IPS DF 4.7 (cell line): ENCODE results near the gene TRABD2B.

Source experiments
- DNase-seq: peaks from one replicate; pipeline ENCODE4 v3.0.0-alpha.2; 2013; ENCODE audit warnings: low spot score; ENCODE audit errors: extremely low read depth

TRABD2B gene

DNA sequence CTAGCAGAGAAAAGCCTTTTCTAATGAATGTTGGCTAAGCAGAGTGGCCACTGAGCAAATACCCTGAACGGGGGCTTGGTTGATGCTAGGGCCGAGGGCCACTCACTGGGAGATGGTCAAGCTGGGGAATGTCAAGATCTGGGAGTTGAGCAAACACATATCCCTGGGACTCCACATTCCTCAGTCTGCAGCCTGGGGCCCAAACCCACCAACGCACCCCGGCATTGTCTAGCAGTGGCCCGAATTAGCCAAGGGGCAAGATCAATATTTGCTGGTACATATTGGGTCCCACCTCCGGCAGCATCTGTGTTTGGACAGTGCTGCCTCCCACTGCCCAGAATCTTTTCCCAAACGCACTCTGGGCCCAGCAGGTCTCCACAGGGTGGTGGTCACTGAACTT, 144.1 kb downstream of the TRABD2B start:
- DNase-seq: no peak

DNA sequence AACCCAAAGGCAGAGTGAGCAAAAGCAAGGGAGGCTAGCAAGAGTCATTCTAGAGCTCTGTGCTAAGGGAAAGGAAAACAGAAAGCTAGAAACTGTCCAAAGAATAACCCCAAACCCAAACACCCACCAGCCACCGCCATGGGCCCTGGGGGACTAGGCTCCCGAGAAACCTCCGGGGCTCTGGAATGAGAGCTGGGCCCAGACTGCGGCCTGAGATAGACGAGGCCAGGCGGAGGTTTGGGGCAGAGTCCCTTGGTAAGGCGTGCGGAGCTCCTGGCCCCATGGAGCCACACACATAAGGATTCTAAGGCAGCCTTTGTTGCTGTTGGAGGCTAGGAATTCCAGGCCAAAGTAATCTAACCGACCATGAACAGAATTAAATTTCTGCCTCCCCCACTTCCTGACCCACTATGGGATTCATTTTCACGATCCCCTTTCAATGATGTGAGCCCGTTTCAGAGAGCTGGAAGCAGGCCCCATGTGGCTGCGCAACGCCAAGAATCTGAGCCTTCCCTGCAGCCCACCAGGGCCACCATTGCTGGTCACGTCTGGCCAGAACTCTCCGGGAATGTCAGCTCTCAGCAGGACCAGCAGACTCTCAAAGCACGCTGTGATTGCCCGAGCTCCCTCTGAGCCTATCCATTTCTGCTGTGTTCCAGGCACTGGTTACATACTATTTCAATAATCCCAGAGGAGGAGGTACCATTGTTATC, 145.0 kb downstream of the TRABD2B start:
- no peak for DNase-seq

DNA sequence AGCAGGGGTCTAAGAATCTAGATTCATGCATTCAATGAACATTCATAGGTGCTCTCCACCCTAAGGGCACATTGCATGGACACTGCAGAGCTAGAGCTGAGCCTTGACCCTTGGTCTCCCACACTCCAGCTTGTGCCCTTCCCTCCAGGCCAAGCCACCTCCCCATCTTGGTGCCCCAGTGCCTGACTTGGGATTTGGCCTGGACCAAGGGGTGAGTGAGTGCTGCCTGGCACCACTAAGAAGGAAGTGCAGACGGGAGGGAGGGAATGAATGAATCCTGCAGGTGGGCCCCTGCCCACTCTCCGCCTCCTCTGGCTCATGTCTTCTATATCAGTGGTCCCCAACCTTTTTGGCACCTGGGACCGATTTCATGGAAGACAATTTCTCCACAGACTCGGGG, 146.7 kb downstream of the TRABD2B start:
- no peak for DNase-seq

DNA sequence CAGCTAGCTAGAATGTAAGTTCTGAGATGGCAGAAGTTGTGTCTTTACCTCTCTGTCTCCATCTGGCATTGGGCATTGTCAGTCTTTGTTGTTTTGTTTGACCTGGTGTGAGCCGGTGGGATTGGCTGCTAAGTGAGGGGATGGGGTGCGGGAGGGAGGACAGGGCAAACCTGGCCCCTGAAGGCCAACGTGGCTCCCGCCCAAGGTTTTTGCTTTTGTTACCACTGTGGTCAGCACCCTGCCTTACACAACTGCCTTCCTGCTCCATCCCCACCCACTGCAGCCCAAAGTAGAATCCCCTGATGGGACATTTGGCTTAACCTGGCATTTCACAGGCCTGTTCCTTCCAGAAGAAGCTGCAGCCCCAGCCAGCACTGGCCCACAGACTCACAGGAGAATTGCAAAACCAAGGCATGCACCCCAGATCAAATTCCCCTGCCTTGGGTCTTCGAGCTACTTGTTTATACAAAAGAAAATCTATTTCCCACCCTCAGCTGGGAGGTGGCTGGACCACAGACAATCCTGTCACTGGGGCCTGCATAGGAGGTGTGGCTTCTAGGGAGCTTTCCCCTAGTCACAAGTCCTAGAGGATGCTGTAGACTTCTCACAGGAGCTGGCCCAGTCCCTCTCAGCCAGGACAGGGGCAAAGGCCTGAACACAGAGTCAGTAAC, 147.5 kb downstream of the TRABD2B start:
- DNase-seq: no peak

DNA sequence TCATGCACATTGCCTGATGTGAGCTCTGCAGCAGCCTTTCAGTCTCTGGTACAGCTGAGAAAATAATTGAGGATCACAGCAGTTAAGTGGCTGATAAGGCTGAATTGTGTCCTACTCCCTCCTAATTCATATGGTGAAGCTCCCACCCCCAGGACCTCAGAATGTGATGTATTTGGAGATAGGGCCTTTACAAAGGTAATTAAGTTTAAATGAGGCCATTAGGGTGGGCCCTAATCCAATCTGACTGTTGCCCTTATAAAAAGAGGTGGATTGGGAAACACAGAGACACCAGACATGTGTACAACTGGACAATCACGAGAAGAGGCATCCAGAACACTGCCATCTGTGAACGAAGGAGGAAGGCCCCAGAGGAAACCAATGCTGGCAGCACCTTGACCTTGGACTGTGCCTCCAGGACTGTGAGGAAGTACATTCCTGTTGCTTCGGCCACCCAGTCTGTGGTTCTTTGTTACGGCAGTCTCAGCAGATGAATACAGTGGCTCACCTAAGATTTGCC, 148.1 kb downstream of the TRABD2B start:
- DNase-seq: no peak

DNA sequence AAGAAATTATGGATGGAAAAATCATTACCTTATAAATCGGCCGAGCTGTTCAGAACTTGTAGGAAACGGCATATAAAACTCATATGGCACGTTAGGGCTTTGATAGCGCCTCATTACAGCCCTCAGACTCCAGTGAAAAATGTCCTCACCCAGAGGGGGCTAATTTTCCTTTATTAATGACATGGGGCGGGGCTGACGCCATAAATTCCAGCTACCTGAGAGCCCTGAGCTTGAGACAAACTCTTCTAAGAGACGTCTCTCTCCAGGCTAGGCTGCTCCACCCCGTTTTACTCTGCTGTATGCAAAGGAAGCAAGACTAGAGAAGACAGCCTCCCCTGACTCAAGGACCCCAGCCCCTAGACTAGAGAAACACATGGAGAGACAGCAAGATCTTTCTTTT, 149.4 kb downstream of the TRABD2B start:
- no peak for DNase-seq

DNA sequence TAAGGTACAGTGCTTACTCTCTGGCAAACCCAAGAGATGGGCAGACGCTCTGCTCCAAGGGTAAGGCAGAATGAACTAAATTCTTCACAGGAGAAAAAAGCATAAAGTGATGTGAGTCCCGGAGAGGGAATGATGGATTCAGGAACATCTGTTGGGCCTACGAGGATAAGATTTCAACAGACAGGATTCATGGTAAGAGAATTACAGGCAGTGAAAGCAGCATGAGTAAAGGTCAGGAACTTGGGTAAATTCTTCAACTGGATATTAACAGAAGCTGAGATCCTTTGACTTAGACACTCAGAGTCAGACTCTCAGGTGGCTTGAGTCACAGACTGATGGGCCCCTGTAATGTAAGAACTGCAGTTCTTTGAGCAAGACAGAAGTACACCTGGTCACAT, 152.6 kb downstream of the TRABD2B start:
- no peak for DNase-seq

DNA sequence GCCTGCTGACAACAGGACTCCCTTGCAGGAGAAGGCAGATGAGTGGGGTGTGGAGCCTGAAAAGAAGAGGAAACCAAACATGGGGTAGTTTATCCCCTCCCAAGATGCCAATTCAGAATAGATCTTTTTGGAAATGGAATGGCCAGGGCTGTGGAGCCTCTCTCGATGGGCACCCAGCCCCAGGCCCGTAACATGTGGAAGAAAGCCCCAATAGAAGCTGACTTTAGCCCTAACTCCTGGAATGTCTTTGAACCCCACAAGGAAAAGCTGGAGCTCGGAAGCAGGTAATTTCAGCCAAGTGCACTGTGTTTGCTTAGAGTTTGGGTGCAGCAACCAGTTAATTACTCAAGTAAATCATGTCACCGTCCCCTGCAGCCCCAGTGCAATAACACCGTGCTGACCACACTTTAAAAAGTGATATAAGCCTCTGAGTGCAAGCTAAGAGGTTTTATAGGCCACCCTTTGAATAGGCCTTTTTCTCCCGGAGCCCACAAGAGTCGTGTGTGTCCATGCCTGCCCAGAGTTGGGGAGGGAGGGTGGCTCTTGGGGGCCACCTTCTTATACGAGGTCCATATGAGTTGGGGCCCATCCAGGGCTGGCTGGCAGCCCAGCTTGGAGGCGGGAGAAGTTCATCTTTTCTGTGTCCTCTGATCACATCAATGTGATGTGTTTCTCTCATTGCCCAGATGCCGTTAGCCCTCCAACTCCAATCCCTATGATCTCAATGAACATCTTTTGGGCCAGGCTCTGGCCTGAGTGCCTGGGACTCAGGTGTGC, 153.2 kb downstream of the TRABD2B start:
- DNase-seq: no peak

DNA sequence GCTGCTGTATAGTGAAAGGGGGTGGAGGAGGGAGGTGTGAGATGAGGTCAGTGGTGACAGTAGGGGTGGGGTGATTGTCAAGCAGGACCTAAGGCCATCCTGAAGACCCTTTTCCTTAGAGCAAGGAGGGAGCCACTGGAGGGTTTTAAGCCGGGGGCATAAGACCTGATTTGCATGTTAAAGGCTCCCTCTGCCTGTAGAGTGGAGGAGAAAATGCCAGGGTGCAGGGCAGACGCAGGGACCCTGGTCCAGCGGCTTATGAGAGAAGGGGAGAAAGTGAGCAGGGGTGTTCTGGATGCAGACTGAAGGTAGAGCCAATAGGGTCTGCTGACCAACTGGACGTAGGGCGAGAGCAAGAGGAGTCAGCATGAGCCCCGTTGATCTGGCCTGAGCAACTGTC, 154.1 kb downstream of the TRABD2B start:
- no peak for DNase-seq

DNA sequence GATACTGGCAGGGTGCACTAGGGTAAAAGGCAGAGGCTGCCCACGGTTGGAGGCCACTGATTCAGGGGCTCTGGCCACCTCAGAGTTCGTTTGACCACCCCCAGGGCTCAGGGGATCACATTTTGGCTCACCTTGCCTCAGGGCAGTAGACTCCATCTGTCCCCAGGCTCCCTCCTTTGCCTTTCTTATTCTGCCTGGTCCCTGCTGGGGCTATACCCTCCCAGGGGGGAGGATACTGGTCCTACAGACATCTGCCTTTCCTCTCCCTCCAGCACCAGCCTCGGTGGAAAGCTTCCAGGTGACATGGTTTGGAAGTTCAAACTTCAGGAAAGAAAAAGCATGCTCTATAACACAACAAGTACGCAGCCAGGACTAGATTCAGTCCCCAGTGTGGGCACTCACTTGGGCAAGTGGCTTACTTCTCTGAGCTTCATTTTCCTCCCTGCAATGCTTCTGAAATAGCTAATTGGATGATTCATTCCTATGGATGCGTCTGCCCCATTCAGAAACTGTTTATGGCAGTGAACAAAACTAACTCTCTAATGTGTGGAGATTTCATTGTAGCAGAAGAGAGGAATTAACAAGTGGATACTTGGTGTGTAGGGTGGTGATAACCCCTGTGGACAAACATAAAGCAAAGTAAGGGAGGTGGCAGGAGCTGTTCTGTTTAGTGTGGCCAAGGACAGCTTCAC, 154.8 kb downstream of the TRABD2B start:
- no peak for DNase-seq

DNA sequence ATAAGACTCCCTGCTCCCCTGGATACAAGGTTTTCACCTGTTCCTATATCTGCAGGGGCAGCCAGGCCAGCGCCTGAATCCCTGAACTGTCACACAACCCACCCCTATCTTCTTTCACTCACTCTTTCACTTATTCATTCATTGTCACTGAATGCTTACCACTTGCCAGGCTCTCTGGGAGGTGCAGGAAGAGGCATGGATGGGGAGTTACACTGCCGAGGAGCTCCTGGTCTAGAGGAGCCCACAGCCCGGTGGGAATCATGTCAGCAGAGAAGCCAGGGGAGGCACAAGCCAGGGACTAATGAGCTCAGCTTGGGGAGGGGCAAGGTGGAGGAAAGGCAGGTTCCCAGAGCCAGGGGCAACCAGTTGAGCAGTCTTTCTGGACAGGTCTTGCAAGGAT, 155.8 kb downstream of the TRABD2B start:
- DNase-seq: no peak

DNA sequence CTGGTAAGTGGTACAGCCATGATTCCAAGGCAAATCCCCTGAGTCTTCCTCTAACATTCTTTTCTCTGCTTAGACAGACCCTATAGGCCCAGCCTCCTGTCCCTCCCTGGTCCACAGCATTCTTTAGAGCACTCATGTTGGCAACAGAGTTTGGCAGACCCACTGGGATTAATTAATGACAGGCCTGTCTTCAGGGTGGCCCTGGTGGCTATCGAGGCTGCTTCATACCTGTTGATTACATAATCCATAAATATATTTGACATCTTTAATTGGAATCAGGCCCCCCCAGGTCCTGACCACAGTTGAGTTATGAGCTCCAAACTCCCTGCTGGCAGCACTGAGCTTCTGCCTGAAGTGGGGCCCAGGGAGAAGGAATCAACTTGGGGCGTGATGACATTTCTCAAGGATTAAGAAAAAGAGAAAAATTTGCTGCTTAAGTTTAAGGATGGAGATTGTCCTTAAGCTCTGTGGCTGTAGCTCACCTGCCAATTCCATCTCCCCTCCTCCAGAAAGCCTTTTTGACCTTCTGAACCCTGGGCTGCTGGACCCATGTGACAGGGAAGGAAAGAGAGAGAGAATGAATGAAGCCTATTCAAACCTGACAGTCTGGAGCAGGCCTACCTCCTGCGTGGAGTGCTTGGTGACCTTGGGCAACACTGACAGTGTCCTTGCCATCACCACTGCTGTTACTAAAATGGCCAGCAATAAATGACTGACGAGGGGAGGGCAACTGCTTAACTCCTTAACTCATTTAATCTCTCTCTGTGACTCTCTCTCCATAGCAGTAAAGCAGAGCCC, 156.6 kb downstream of the TRABD2B start:
- DNase-seq: no peak

DNA sequence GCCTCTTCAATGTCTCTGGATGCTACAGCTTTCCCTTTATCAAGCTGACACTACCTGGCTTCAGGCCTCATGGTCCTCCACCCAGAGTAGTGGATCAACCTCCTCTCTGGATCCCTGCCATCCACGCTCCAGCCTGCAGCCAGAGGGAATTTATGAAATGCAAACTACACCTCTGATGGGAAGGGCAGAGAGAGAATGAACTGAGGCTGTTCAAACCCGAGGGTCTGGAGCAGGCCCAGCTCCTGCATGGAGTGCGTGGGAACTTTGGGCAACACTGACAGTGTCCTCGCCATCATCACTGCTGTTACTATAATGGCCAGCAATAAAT, 157.8 kb downstream of the TRABD2B start:
- no peak for DNase-seq

DNA sequence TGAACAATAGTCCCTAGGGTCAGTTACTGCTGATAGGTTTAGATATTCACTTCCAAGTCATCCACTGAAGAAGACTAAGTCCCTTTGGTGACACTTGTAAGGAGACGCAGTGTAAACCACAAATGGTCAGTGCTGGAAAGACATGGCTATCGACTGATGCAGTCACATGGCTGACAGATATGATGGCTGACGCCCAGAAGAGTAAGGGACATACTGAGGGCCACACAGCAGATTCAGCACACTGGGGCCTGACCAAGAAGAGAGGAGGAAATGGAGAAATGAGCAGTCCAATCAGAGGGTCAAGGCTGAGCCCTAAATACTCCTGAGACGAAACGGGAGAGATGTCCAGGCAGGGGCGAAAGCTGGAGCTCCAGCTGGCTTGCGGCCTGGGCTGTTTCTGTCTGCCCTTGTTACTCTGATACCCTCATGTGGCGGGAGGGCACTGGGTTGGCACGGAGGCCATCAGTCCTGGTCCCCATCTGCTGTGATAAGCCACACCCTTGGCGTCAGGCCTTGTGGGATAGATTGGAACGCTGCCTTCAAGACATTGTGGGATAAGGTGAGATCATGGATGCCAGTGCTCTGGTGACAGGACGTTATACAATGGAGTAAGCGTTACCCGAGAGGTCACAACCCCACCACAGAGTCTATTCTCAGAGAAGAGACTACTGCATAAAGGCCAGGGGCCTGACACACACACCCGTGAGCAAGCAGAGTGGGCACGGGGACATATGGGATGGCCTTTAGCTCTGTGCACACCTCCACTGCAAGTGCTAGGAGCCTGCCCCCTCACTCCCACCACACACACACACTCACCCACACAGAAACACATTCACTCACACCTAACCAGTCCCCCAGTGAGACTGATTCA, 158.4 kb downstream of the TRABD2B start:
- DNase-seq: no peak

DNA sequence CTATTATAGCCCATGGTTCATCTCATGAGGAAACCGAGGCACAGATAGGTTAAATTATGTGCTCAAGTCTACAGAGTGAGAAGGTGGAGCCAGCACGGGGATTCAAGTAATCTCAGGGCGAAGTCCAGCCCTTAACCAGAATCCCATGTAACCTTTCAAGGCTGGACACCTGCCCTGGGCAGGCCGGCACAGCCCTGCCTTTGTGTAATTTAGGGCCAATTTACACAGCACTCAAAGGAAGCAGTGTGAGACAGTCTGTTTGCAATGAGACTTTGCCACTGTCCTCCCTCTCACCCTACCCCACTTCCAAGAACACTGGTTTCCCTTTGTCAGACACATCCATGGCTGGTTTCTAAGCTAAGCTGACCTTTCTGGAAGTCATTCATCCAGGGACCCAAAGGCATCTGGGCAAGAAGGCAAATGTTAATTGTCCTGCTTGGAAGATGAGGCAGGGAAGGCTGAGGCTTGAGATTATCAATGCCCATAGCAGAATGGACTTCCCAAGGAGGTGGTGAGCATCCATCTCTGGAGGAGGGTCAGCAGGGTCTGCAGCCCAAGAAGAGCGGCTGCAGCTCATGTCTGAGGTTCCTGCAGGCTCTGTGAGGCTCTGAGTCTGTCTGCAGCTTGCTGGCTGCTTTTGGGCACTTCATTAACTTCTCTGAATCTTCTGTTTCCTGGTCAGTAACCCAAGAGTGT, 159.2 kb downstream of the TRABD2B start:
- no peak for DNase-seq

DNA sequence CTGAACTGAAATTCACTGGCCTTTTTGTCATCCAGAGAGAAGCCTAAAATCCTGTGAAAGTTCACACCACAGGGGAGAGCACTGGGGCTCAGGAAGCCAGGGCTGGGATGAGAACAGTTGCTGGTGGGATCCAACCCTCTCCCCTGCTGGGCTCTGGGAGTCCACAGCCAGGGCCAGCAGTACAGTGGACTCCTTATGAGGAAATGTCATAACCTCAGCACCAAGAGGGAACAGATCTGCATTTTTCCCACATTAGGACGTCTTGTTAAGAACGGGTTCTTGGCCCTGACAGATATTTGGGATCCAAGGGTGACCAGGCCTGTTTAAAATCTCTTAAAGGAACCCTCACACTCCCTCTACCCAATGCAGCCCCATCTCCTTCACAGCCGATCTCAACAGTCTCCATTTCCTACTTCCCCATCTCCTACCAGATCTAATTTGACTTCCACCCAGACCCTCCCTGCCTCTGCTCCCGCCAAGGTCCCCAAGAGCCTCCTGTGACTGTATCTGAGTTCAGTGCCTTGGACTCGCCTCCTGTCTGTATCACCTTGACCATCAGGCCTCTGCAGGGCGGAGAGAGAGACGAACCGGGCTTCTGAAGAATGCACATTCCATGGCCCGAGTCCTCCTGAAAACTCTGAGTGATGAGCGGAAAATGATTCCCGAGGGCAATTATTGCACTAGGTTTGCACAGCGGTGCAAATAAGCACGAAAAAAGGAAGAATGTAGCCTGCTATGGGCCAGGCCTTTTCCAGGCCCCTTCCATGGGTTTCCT, 159.9 kb downstream of the TRABD2B start:
- no peak for DNase-seq

DNA sequence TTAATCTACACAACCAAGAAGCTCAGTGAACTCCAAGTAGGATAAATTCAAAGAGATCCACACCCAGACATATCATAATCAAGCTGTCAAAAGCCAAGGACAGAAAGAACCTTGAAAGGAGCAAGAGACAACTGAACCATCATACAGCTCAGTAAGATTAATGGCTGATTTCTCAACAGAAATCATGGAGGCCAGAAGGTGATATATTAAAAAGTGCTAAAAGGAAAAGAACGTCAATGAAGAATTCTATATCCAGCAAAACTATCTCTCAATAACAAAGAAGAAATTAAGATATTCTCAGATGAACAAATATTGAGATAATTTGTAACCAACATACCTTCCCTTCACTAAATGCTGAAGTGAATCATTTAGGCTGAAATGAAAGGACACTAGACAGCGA, 161.8 kb downstream of the TRABD2B start:
- no peak for DNase-seq

DNA sequence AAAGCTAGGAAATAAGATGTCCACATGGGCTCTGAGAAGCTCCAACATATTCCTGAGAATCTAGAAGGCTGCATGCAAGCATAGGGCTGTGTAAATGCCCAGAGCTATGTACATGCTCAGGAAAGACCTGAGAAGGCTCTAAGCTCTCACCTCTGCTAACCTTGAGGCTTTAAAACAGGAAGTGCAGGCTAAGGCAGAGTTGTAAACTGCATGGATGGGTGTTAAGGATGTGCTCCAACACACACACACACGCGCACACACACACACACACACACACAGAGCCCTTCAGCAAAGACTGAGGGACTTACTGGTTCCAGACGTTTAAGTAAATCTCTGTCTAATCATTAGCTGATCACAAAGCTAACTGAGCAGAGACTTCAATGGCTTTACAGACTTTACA, 162.9 kb downstream of the TRABD2B start:
- DNase-seq: no peak
